GM18873 (cell line): ENCODE measurements around the gene JOSD2.
A peak's percentile ranks its signal among the peaks of the same experiment; 100 is the strongest.
"Not testable (repeated sequence)": the region's sequence is repeated elsewhere in the genome, so short reads cannot be mapped to it uniquely, and the experiment has no call there.

Experiments
- ATAC-seq: cut with Tn5 transposase; IDR thresholded peaks from one replicate; pipeline ENCODE4 v1.9.1; 2021; ENCODE audit warnings: mild to moderate bottlenecking, moderate library complexity, moderate number of reproducible peaks; ENCODE audit not compliant: unreplicated experiment, low FRiP score

The JOSD2 gene

GRCh38 chr19:50478901-50479715, 31.9 kb downstream of the JOSD2 start:
- ATAC-seq, result no peak

DNA sequence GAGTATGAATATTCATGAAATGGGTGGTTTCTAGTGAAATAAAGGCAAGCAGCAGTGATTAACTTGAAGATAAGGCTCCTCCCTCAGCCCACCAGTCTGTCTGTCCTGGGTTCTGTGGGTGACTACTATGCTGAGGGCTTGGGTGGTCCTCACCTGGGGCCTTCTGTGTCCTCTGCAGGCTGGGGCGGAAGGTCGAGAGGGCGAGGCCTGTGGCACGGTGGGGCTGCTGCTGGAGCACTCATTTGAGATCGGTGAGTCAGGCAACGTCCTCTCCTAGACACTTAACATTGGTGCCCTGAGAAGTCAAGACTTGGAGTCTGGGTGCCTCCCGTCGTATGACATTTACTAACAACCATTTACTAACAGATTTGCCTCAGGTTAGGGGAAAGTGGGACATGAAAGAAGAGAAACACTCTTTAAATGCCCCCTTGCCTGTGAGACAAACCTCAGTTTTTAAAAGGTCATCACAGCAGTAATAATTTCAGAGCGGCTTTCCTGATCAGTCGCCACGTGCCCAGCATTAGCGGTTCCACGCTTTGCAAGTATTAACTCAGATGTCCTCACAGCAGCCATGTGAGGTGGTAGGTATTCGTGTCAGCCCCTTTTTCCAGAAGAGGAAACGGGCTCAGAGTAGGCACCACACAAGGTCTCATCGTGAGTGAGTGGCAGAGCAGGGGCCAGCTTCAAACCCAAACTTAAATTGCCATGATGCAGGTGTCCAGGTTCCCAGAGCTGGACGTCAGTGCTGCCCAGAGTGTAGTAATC, 33.1 kb downstream of the JOSD2 start:
- ATAC-seq, result no peak

GRCh38 chr19:50476907-50477238, 34.1 kb downstream of the JOSD2 start:
- ATAC-seq, result no peak

- ATAC-seq, result peak; percentile 51
Observed at GRCh38 chr19:50476224-50476906, 34.6 kb downstream of the JOSD2 start, which contains the start of the genes EMC10 and GARIN5A. TSS of gene EMC10 (plus strand) at chr19:50476507. CDS start at chr19:50476545, 38 bp downstream. TSS of gene GARIN5A (minus strand) at chr19:50476848. CDS start at chr19:50476388, 460 bp downstream.

DNA sequence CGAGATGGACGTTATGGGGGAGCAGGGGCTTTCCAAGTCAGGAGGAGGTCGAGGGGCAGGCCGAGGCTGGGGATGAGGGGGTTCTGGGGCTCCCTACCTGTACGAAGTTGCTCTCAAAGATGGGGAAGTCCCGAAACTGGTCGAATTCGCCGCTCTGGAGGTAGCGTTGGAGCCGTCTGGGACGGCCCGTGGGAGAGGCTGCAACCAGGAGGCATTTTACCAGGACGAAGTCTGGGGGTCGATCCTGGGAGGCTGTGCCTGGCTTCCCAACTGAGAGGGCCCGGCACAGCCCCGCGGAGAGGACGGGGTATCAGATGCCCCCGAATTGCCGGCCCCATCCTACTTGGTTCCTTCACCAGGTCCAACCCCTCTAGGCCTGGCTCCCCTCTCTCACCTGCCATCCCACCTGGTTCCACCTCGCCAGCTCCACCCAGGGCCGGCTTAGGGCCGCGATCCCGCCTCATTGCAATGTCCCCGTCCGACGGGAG, 35.2 kb downstream of the JOSD2 start:
- ATAC-seq, result peak; percentile 14

- no peak for ATAC-seq
Observed at GRCh38 chr19:50475101-50475568, 35.9 kb downstream of the JOSD2 start.

DNA sequence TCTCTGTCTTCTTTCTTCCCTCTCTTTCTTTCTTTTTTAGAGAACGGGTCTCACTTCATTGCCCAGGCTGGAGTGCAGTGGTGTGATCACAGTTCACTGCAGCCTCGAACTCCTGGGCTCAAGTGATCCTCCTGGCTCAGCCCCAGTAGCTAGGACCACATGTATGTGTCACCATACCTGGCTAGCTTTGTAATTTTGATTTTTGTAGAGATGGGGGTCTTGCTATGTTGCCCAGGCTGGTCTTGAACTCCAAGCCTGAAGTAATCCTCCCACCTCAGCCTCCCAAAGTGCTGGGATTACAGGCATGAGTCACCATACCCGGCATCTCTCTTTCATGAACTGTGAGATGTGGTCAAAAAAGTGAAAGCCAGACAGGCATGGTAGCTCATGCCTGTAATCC, 37.7 kb downstream of the JOSD2 start:
- not testable (repeated sequence) for ATAC-seq

- no peak for ATAC-seq
Observed at GRCh38 chr19:50468818-50469217, 42.2 kb downstream of the JOSD2 start.

GRCh38 chr19:50467566-50467965, 43.4 kb downstream of the JOSD2 start:
- ATAC-seq, result no peak

DNA sequence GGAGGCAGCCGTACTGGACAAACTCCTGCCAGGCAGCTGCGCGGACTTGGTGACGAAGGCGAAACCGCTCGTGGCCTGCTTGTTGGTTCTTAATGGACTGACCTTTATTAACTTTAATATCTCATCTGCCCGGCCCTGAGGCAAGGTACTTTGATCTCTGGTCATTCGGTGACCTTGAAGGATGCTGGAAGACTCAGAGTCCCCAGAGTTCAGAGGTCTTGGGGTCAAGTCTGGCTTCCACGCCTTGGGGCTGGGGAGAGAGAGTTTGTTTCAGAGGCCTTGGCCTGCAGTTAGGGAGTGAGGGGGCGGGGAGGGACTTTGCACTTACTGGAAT, 44.3 kb downstream of the JOSD2 start:
- ATAC-seq, result no peak

GRCh38 chr19:50465986-50466705, 44.8 kb downstream of the JOSD2 start:
- no peak for ATAC-seq

- ATAC-seq, result no peak
Observed at GRCh38 chr19:50465000-50465399, 46.0 kb downstream of the JOSD2 start.

DNA sequence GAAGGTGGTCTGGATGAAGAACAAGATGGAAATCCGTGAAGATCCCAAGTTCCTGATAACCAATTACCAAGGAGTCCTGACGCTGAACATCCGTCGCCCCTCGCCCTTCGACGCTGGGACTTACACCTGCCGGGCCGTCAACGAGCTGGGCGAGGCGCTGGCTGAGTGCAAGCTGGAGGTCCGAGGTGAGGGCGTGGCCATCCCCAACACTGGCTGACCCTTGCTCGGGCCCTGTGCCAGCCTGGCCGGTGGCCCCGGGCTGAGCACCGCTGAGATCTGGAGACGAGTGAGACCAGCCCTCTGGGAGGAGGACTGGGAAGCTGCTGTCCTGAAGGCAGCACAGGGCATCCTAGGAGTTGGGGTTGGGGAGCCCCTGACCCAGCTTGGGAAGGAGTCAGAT, 46.6 kb downstream of the JOSD2 start:
- ATAC-seq, result no peak

DNA sequence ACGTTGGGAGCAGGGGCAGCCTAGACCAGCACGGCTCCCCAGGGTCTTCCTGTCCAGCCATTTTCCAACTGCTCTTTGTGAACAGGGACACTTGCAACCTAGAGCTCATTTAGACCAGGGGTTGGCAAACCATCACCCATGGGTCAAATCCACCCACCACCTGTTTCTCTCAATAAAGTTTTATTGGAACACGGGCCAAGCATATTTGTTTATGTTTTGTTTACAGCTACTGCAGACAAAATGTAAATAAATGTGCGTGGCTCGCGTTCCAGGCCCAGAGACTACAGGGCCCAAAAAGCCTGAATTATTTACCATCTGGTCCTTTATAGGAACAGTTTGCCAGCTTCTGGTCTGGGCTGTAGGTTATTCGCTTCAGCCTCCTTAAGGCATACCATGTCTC, 48.0 kb downstream of the JOSD2 start:
- no peak for ATAC-seq

DNA sequence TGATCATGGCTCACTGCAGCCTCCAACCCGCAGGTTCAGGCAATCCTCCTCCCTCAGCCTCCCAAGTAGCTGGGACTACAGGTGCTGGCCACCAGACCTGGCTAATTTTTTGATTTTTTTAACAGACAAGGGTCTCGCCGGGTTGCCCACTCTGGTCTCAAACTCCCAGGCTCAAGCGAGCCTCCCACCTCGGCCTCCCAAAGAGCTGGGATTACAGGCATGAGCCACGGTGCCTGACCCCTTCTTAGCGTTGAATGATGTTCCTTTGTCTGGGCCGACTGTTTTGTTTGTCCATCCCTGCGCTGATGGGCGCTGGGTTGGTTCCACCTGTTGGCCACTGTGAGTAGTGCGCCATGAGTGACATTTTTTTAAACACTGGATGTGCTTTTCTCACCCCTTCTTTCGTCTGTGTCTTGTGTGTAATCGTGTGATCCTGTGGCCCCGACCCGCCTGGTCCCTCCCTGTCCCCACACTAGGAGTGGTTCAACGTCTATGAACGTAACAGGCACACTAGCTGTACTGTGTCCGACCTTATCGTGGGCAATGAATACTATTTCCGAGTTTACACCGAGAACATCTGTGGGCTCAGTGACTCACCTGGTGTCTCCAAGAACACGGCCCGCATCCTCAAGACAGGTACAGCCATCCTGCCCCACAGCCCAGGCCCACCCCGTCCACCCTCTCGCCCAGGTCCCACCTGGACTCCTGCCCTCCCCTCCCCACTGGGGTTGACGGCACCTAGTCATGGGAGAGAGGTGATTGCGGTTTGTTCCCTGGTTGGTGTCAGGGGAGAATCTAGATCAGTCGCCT, 49.7 kb downstream of the JOSD2 start:
- ATAC-seq, result no peak

DNA sequence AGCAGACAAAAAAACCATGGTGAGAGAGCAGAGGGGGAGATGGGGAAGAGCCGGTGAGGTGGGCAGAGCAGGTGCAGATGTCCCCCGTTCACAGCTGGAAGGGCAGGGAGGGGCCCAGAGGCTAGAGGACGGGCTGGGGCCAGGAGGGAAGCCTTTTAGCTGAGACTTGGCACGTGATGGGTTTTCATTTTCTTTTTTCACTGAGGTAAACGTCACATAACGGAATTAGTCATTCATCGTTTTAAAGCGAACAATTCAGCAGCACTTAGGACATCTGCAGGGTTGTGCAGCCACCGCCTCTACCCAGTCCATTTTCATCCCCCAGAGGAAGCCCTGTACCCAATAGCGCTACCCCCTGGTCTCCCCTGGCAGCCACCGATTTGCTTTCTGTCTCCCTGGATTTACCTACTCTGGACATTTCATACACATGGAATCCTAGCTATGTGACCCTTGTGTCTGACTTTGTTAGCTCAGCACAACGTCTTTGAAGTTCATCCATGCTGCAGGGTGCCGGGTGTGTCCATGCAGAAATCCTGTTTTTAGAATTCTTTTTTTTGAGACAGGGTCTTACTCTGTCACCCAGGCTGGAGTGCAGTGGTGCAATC, 50.7 kb downstream of the JOSD2 start:
- ATAC-seq, result no peak

GRCh38 chr19:50459638-50460037, 51.4 kb downstream of the JOSD2 start:
- no peak for ATAC-seq

DNA sequence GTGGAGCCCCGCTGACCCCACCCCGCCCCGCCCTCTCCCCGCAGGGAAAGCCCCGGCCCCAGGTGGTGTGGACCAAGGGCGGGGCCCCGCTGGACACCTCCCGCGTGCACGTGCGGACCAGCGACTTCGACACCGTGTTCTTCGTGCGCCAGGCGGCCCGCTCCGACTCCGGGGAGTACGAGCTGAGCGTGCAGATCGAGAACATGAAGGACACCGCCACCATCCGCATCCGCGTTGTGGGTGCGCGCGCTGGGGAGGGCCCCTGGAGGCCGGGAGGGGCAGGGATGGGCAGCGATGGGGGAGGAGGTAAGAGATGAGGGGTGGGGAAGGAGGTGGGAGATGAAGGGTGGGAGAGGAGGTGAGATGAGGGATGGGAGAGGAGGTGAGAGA, 51.9 kb downstream of the JOSD2 start:
- ATAC-seq, result no peak

GRCh38 chr19:50458396-50459066, 52.5 kb downstream of the JOSD2 start:
- no peak for ATAC-seq
